Measurements from ENCODE around the gene TENM3.

DNA sequence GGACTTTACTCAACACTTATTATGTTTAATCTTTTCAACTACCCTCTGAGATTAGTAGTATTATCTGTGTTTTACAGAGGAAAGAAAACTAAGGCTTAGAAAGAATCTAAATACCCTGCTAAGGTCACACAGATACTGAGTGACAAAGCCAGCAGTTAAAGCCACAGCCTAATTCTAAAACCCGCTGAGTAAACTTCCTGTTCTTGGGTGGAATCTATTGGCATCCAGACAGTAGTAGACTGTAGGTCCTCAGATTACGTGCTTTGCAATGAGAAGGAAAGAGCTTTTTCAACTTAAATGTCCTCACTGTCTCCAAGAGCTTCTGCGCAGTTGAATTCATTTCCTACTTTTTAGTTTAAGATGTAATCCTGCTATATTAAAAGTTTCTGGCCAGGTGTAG lies 126.0 kb downstream of the TENM3 start:
- TF ChIP-seq, protein P1, sequence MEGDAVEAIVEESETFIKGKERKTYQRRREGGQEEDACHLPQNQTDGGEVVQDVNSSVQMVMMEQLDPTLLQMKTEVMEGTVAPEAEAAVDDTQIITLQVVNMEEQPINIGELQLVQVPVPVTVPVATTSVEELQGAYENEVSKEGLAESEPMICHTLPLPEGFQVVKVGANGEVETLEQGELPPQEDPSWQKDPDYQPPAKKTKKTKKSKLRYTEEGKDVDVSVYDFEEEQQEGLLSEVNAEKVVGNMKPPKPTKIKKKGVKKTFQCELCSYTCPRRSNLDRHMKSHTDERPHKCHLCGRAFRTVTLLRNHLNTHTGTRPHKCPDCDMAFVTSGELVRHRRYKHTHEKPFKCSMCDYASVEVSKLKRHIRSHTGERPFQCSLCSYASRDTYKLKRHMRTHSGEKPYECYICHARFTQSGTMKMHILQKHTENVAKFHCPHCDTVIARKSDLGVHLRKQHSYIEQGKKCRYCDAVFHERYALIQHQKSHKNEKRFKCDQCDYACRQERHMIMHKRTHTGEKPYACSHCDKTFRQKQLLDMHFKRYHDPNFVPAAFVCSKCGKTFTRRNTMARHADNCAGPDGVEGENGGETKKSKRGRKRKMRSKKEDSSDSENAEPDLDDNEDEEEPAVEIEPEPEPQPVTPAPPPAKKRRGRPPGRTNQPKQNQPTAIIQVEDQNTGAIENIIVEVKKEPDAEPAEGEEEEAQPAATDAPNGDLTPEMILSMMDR (IDR thresholded peaks at IDR 0.05) = no peak
- no peak for TF ChIP-seq ELF4 (CRISPR knock-in tag; IDR thresholded peaks at IDR 0.05; ENCODE audit: low read depth)
- no peak for TF ChIP-seq NFE2L1 (CRISPR knock-in tag; IDR thresholded peaks at IDR 0.05)
- TF ChIP-seq, protein P2, sequence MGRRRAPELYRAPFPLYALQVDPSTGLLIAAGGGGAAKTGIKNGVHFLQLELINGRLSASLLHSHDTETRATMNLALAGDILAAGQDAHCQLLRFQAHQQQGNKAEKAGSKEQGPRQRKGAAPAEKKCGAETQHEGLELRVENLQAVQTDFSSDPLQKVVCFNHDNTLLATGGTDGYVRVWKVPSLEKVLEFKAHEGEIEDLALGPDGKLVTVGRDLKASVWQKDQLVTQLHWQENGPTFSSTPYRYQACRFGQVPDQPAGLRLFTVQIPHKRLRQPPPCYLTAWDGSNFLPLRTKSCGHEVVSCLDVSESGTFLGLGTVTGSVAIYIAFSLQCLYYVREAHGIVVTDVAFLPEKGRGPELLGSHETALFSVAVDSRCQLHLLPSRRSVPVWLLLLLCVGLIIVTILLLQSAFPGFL (CRISPR knock-in tag; IDR thresholded peaks at IDR 0.05; ENCODE audit: borderline replicate concordance) = no peak
- TF ChIP-seq, protein P3, sequence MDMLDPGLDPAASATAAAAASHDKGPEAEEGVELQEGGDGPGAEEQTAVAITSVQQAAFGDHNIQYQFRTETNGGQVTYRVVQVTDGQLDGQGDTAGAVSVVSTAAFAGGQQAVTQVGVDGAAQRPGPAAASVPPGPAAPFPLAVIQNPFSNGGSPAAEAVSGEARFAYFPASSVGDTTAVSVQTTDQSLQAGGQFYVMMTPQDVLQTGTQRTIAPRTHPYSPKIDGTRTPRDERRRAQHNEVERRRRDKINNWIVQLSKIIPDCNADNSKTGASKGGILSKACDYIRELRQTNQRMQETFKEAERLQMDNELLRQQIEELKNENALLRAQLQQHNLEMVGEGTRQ (CRISPR knock-in tag; IDR thresholded peaks at IDR 0.05) = no peak
- TF ChIP-seq, protein P4, sequence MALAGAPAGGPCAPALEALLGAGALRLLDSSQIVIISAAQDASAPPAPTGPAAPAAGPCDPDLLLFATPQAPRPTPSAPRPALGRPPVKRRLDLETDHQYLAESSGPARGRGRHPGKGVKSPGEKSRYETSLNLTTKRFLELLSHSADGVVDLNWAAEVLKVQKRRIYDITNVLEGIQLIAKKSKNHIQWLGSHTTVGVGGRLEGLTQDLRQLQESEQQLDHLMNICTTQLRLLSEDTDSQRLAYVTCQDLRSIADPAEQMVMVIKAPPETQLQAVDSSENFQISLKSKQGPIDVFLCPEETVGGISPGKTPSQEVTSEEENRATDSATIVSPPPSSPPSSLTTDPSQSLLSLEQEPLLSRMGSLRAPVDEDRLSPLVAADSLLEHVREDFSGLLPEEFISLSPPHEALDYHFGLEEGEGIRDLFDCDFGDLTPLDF (CRISPR knock-in tag; IDR thresholded peaks at IDR 0.05) = no peak
- TF ChIP-seq ZNF121 (CRISPR knock-in tag; IDR thresholded peaks at IDR 0.05) = no peak
